ENCODE measurements around the gene SORBS1.
A peak's percentile ranks its signal among the peaks of the same experiment; 100 is the strongest.

Gene SORBS1

DNA sequence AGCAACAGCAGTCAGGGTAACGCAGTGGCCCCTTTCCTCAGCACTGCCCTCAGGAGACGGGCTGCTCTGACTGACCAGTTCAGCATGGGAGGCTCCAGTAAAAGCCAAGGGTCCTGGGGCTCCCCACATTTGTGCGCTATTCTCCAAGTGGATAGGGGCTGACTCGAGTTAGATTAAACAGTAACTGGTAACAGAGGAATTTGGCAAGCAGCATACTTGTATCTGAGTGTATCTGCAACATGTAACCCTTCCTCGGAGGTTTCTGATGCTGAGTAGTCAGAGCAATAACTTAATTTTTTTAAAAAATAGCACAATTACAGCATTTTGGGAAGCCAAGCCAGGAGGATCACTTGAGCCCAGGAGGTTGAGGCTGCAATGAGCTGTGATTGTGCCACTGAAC, 22.8 kb downstream of the SORBS1 start:
- no peak for DNase-seq

GRCh38 chr10:95537542-95537927, 23.6 kb downstream of the SORBS1 start:
- no peak for DNase-seq

- no peak for DNase-seq
Measured at GRCh38 chr10:95536894-95537541, 24.2 kb downstream of the SORBS1 start.

- DNase-seq = no peak
Measured at GRCh38 chr10:95536017-95536416, 25.2 kb downstream of the SORBS1 start.

- DNase-seq = no peak
Measured at GRCh38 chr10:95535526-95535925, 25.6 kb downstream of the SORBS1 start.

- no peak for DNase-seq
Measured at GRCh38 chr10:95533590-95533989, 27.6 kb downstream of the SORBS1 start.

DNA sequence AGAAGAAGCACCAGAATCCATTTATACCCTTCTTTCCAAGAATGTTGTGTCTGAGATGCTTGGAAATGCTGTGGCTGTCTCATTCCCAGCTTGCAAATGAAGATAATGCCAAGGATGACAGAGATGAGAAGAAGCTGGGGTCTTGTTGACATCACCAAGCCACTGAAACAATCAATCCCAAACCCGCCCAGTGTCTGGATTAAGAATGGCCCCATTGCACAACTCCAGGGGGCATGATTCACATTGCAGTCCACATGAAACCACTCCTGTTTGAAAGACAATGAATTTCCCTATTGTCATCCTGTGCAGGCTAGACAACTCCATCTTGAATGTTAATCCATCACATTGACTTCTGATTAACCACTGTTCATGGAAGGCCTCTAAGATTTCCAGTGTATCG, 28.6 kb downstream of the SORBS1 start:
- DNase-seq = no peak

DNA sequence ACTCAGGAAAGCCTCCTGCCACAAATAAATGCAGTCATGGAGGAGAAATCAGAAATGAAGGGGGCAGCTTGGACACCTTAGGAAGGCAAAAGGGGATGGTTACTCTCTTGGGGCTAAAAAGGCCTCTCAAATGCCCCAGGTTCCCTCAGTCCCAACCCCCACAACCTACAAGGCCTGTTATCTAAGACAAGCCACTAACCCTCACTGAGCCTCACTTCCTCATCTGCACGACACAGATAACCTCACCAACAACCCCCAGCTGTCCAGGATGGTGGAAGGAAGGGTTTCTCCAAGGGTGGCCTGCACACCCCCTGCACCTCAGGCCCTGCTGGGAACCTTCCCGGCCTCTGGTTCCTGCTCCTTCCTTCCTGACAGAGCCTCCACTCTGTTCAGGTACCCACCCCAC, 29.2 kb downstream of the SORBS1 start:
- DNase-seq = no peak

GRCh38 chr10:95531058-95531809, 29.9 kb downstream of the SORBS1 start:
- no peak for DNase-seq

GRCh38 chr10:95530561-95530960, 30.6 kb downstream of the SORBS1 start:
- no peak for DNase-seq

DNA sequence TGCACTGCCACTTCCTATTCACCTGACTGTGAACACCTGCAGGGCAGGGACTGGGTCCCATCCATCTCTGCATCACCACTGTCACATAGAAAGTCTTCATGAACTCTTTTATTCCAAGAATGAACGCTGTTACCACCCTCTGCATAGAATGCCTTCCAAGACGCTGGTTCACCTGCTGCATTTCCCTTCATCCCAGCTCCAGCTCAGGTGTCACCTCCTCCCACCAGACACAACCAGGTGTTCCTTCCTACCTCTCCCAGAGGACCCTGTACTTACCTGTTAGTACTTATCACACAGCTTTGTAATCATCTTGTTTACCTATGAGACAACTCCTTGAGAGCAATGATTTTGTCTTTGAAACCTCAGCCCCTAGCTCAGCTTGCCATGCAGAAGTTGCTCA, 31.1 kb downstream of the SORBS1 start:
- no peak for DNase-seq

GRCh38 chr10:95526044-95526443, 35.1 kb downstream of the SORBS1 start:
- no peak for DNase-seq

DNA sequence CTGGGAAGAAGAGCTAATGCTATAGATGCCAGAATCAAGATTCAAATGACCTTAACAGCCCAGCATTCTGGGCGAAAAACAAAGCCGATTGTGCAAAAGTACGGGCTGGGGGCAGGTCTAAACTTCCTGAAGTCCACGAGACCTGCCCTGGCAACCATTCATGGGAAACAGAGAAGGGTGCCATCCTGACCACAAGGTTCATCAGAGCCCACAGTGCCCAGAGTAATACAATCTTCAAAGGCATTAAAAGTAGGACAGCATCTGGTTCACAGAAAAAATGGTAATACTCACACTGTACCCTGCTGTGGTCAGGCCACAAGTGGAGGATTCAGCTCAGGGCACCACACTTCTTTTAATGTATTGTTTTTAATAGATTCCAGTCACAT, 36.1 kb downstream of the SORBS1 start:
- DNase-seq = no peak

DNA sequence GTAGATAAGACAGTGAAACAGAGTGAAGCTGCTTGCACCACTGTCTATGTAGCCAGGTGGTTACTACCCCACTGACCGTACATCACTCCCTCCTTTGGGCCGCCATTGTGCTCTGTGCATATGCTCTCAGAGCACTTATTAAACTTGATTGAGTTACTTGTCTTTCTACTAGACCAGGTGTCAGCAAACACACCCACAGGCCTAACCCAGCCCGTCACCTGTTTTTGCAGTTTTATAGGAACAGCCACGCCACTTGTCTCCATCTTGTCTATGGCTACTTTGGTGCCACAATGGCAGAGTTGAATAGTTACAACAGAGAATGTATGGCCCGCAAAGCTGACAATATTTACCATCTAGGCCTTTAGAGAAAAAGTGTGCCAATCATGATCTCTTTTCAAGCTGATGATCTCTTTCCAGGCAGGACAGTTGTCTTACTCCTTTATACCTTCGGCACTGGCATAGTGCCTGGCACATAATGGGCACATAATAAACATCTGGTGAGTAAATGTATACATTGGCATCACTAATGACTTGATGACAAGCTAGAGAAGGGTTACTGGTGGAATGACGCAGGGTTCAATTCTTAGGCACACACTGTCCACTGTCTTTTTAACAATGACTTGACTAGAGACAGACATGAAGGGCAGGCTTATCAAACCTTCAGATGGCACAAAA, 36.7 kb downstream of the SORBS1 start:
- DNase-seq = no peak

- no peak for DNase-seq
Measured at GRCh38 chr10:95522117-95522516, 39.1 kb downstream of the SORBS1 start.

- DNase-seq = no peak
Measured at GRCh38 chr10:95520617-95521016, 40.6 kb downstream of the SORBS1 start.

DNA sequence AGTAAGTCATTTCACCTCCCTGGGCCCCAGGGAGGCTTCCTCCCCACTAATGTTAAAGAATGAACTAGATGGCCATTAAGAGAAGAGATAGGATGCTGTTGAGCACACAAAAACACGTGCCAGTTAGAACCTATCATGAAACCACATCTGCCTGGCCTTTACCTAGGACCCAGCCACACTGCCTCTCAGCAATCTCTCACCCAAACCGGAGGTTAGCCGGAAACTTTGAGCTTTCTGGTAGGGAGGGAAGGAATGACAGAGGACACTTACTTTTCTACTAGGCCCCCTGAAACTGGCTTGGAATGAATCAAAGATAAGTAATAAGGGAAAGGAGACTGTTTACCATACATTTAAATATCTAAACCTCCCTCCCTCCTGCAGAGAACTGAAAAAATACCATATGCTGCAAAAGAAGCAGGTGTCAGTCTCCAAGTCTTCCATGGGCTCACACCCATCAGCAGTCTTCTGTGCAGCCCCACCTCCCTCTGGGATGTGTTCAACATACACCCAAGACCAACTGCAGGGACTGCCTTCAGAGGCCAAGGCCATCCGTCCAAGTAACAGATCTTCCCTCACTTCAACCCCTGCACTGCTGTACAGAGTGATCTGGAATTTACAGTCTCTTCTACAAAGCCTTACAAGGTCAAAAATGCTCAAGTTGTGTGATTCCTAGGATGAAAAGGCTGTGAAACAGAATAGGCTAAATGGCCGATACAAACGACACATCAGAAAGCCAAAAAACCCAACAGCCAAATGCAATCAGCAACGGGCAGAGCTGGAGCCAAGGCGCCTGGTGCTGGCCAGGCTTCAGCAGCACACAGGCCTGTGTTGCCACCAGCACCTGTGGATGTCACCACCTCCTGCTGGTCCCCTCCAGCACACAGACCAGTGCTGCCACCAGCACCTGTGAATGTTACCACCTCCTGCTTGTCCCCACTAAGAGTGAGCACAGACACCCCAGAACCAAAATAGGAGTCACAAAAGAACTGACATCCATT, 42.4 kb downstream of the SORBS1 start:
- DNase-seq = no peak

GRCh38 chr10:95517536-95518454, 43.4 kb downstream of the SORBS1 start:
- DNase-seq = peak; percentile 81

- no peak for DNase-seq
Measured at GRCh38 chr10:95516774-95517373, 44.3 kb downstream of the SORBS1 start.

- peak; percentile 56 for DNase-seq
Measured at GRCh38 chr10:95513941-95514392, 47.2 kb downstream of the SORBS1 start.

DNA sequence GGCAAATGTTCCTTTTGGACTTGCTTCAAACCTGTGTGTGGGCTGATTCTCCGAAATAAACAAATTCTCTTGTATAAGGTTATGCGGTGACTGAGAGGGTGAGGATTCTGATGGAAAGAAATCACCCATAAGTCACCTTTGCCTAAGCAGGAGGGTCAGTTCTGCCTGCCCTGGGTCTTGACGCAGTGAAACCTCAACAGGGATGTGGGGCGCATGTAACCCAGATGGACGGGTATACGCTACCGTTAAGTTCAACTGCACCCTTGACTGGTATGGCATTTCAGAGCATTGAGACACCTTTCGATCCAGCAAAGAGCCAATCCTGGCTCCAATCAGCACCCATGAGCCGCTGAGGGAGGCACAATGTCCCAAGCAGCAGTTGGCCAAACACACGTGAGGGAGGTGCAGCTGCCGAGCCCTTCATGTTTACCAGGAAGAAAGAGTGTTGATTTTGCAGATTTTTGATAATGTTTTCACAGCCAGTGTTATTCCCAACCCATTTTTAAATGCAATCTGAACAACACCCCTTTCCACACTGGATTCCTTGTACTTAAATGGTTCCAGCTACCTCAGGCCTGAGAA, 48.1 kb downstream of the SORBS1 start:
- no peak for DNase-seq

Data from NCI-H226 (cell line).